GM12878 (cell line): ENCODE measurements around the gene CD7. TPM values are rescaled to one million over a fixed set of nuclear protein-coding genes. Genes with fewer than 3 reads are reported as not detected.

Experiments used
- ATAC-seq: fragments of 200-7000 bp; cut with Tn5 transposase; 3 replicates; pipeline ENCODE4 v1.9.1; 2020; ENCODE audit warnings: mild to moderate bottlenecking, moderate library complexity
- BruUV-seq: library from RNA; stranded (reverse); fragments of 400-500 nt; replicated peaks from 2 replicates; lab custom pipeline; 2021; lab: Mats Ljungman, UMichigan
- CTCF ChIA-PET: fragments of 300-600 bp; sonication (Branson Sonifier 250); formaldehyde crosslinking; extraction: SDS; loops from one replicate; lab custom pipeline; 2021; ENCODE audit warnings: inconsistent platforms; lab: Yijun Ruan, JAX
- POLR2A ChIA-PET: fragments of 350-600 bp; formaldehyde crosslinking; extraction: SDS; loops from one replicate; lab custom pipeline; 2021; ENCODE audit warnings: inconsistent platforms; lab: Charles Lee
- RAD21 ChIA-PET: fragments of 300-600 bp; sonication (Branson Sonifier 250); formaldehyde crosslinking; loops from one replicate; lab custom pipeline; 2023; ENCODE audit warnings: antibody characterized with exemption; ENCODE audit not compliant: unreplicated experiment; lab: Charles Lee
- SMC1A ChIA-PET: fragments of 300-600 bp; sonication (Branson Sonifier 250); formaldehyde crosslinking; loops from one replicate; lab custom pipeline; 2023; ENCODE audit not compliant: unreplicated experiment, uncharacterized antibody; lab: Charles Lee
- DNase-seq: peaks from one replicate; pipeline ENCODE4 v3.0.0-alpha.2; 2011; ENCODE audit warnings: low read depth, low spot score
- FAIRE-seq: peaks from 3 replicates; lab custom pipeline; 2011; peaks lifted over from hg19 to GRCh38; lab: Jason Lieb, UNC
- H2AFZ ChIP-seq: 2 replicates; pipeline ENCODE4 v1.6.0; 2011; ENCODE audit warnings: low read depth, low read length, control low read depth; ENCODE audit not compliant: control insufficient read depth
- H3K27ac ChIP-seq: 2 replicates; pipeline ENCODE4 v1.5.1; 2011; ENCODE audit warnings: control low read depth; ENCODE audit not compliant: control insufficient read depth, insufficient read depth
- H3K27me3 ChIP-seq, 2 experiments: replicated peaks in 1 of 2; 2 replicates each; pipeline versions ENCODE4 v1.6.0 to v1.6.1; 2011; ENCODE audit warnings: low read length in 1 of 2; ENCODE audit not compliant: control insufficient read depth in 2 of 2, insufficient read depth in 2 of 2
- H3K36me3 ChIP-seq, 2 experiments: 2 replicates each; pipeline ENCODE4 v1.5.1; 2011; ENCODE audit warnings: low read length in 1 of 2; ENCODE audit not compliant: control insufficient read depth in 2 of 2, insufficient read depth in 2 of 2
- H3K4me1 ChIP-seq: 2 replicates; pipeline ENCODE4 v1.6.1; 2011; ENCODE audit warnings: mild to moderate bottlenecking, low read length, moderate library complexity, mixed read lengths; ENCODE audit not compliant: control insufficient read depth, insufficient read depth
- H3K4me2 ChIP-seq: 2 replicates; pipeline ENCODE4 v1.6.0; 2011; ENCODE audit warnings: control low read depth; ENCODE audit not compliant: control insufficient read depth, insufficient read depth
- H3K4me3 ChIP-seq: fragments of 200-600 bp; sonication (generic); 2 replicates; pipeline ENCODE4 v1.5.1; 2016
- H3K79me2 ChIP-seq: 2 replicates; pipeline ENCODE4 v1.6.0; 2011; ENCODE audit warnings: low read length; ENCODE audit not compliant: control insufficient read depth, insufficient read depth
- H3K9ac ChIP-seq: 2 replicates; pipeline ENCODE4 v1.8.0; 2011; ENCODE audit warnings: low read length, control low read depth, mixed read lengths; ENCODE audit not compliant: control insufficient read depth, insufficient read depth
- H3K9me3 ChIP-seq: replicated peaks from 3 replicates; pipeline ENCODE4 v1.5.1; 2011; ENCODE audit warnings: mild to moderate bottlenecking, low read length; ENCODE audit not compliant: control insufficient read depth, insufficient read depth
- H4K20me1 ChIP-seq: 2 replicates; pipeline ENCODE4 v1.6.0; 2011; ENCODE audit not compliant: control insufficient read depth, insufficient read depth
- FOXK2 ChIP-seq: fragments of 450-650 bp; IDR thresholded peaks from 2 replicates; pipeline ENCODE4 v1.6.1; 2017; ENCODE audit warnings: mild to moderate bottlenecking, moderate library complexity
- IKZF1 ChIP-seq: fragments of 450-650 bp; conservative IDR thresholded peaks from 2 replicates; pipeline ENCODE4 v1.6.1; 2017; ENCODE audit warnings: antibody characterized with exemption, mild to moderate bottlenecking
- WGBS: methylation state at CpG from one replicate; pipeline ENCODE4 v1.1.6; 2016; ENCODE audit warnings: low lambda C conversion rate; ENCODE audit not compliant: insufficient replicate concordance, insufficient coverage; ENCODE audit errors: missing lambda C conversion rate; 5-methylcytosine and 5-hydroxymethylcytosine counted together
- in situ Hi-C: fragments of 300-500 bp; cut with MboI; formaldehyde crosslinking; loops from 9 replicates; pipeline ENCODE4 v1.14.3; 2018; ENCODE audit warnings: mixed read lengths
- intact Hi-C: fragments of 100-400 bp; cut with micrococcal nuclease; formaldehyde crosslinking; loops from one replicate; pipeline ENCODE4 v1.14.2; 2022; ENCODE audit not compliant: unreplicated experiment
- polyA plus RNA-seq, 11 experiments: library from polyadenylated mRNA; depleted of rRNA in 4 of 11; unstranded in 6 of 11; stranded (reverse) in 5 of 11; fragments of >200 nt; fragmentation: Nextera tagmentation in 4 of 11; fragmentation: Illumina TruSeq in 1 of 11; extraction: Ambion mirVana in 4 of 11; extraction: Trizol in 1 of 11; gene quantifications; 1 replicate in 1 of 11; 2 replicates in 10 of 11; pipeline versions ENCODE4 v1.2.1 to v1.2.3, GENCODE V29; 2011 to 2016; ENCODE audit warnings: inconsistent platforms in 2 of 11, missing spikeins in 2 of 11, low read depth in 1 of 11
- total RNA-seq, 4 experiments: library from RNA; depleted of rRNA in 3 of 4; stranded (reverse); fragments of >200 nt in 3 of 4; fragmentation: Illumina TruSeq in 1 of 4; extraction: Trizol in 1 of 4; gene quantifications; 2 replicates each; pipeline versions ENCODE4 v1.2.1 to v1.2.3, GENCODE V29; 2013 to 2021
- TF ChIP-seq, protein P1 (sequence below): fragments of 450-650 bp; IDR thresholded peaks from 2 replicates; pipeline ENCODE4 v1.6.1; 2016; ENCODE audit warnings: mild to moderate bottlenecking

The CD7 gene
- total and polyA plus RNA-seq, 10 of the 15 experiments (the other 5 are each of a cell fraction or from before 2014, with no cell fraction given): 0.33 TPM; not detected in 9

DNA sequence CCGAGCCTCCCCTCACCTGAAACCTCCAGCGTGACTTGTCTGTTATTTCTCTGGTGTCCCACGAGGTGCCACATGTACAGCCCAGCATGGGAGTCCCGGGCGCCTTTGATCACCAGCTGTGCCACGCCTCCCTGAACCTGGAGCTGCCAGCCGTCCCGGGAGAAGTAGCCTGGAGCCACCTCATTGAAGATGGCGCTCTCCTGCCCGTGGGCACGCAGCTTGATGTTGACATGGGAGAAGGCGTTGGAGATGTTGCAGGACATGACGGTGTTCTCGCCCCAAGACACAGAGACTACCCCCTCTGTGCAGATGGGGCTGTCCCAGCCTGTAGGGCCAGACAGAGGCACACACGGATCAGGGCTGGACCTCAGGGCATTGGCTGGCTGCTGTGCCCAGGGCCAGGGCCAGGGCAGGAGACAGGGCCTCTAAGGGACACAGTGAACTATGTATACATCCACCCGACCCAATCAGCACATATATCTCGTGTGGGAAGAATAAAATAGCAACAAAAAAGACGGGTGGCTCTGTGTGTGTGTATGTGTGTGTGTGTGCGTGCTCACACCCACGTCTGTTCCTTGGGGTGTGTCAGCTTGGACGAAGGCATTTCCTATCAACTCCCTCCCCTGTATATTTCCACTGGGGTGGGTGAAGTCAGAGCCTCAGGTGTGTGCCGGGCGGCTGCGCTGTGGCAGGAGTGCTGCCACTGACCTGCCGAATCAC lies 7.3 kb upstream of the CD7 start:
- Histone ChIP-seq H3K27me3 (no peaks in the 10 kb centered on the region; a peak in 1 of 4 replicates), H3K4me2 (no peak overlapping the region), H3K27ac (no peak overlapping the region), H3K79me2 (no peaks in the 10 kb centered on the region), H3K36me3 (no peaks in the 10 kb centered on the region), H4K20me1 (no peaks in the 10 kb centered on the region), H3K4me3 (no peak overlapping the region), H3K9ac (no peak overlapping the region), H2AFZ (no peak overlapping the region), H3K9me3 (no peaks in the 10 kb centered on the region; the same call in 1 of the 3 replicates), H3K4me1 (no peaks in the 10 kb centered on the region; the same call in 1 of the 2 replicates)
- RAD21 ChIA-PET: interaction anchor here (1.7 to 6.5 kb wide), 2 partner anchors 24 to 89 kb away, joined by 5 to 77 read pairs; no protein-coding TSS in a partner anchor
- CTCF ChIA-PET: interaction anchor here (1.5 to 6.2 kb wide), 2 partner anchors 25 kb away, joined by 3 to 94 read pairs; no protein-coding TSS in a partner anchor
- 25% methylated on average over 23 of the region's 25 CpGs for WGBS
- no peak for FAIRE-seq
- SMC1A ChIA-PET: interaction anchor here (1.1 to 4.1 kb wide), 3 partner anchors 23 to 27 kb away, joined by 3 to 42 read pairs (median 3); no protein-coding TSS in a partner anchor
- no TSS peak for BruUV-seq
- in situ Hi-C loops (no loop called here), intact Hi-C loops (no loop called here)
- peak; percentile 28; the same call in 2 of the 3 replicates for ATAC-seq
- peak; percentile 37; the same call in 1 of the 2 replicates for TF ChIP-seq IKZF1
- no peak for TF ChIP-seq FOXK2
- TF ChIP-seq, protein P1, sequence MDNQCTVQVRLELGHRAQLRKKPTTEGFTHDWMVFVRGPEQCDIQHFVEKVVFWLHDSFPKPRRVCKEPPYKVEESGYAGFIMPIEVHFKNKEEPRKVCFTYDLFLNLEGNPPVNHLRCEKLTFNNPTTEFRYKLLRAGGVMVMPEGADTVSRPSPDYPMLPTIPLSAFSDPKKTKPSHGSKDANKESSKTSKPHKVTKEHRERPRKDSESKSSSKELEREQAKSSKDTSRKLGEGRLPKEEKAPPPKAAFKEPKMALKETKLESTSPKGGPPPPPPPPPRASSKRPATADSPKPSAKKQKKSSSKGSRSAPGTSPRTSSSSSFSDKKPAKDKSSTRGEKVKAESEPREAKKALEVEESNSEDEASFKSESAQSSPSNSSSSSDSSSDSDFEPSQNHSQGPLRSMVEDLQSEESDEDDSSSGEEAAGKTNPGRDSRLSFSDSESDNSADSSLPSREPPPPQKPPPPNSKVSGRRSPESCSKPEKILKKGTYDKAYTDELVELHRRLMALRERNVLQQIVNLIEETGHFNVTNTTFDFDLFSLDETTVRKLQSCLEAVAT: no peak
- POLR2A ChIA-PET: interaction anchor here (1.1 kb wide), 1 partner anchor 21 kb away, joined by 6 read pairs; no protein-coding TSS in a partner anchor
- DNase-seq: no peak
